ENCODE measurements around the gene PCDHA9.

GRCh38 chr5:140822281-140822629 lies 25.9 kb upstream of the PCDHA9 start:
- no peak for TF ChIP-seq POLR2A (IDR thresholded peaks at IDR 0.05; ENCODE audit: low read depth, low read length)
- TF ChIP-seq POLR2AphosphoS5 (IDR thresholded peaks at IDR 0.05; ENCODE audit: low read depth, low read length), result no peak
- TF ChIP-seq TAF1 (IDR thresholded peaks at IDR 0.05; ENCODE audit: borderline replicate concordance, low read depth, low read length), result no peak
